SH-SY5Y (cell line): ENCODE results near the gene TAS2R60.

Source experiments
- GATA2 ChIP-seq: IDR thresholded peaks from 2 replicates; pipeline ENCODE4 v1.6.1; 2011; ENCODE audit warnings: mild to moderate bottlenecking, low read depth, low read length
- GATA3 ChIP-seq: IDR thresholded peaks from 2 replicates; pipeline ENCODE4 v1.6.1; 2011; ENCODE audit warnings: low read depth, mild to moderate bottlenecking, low read length, moderate library complexity

The TAS2R60 gene

DNA sequence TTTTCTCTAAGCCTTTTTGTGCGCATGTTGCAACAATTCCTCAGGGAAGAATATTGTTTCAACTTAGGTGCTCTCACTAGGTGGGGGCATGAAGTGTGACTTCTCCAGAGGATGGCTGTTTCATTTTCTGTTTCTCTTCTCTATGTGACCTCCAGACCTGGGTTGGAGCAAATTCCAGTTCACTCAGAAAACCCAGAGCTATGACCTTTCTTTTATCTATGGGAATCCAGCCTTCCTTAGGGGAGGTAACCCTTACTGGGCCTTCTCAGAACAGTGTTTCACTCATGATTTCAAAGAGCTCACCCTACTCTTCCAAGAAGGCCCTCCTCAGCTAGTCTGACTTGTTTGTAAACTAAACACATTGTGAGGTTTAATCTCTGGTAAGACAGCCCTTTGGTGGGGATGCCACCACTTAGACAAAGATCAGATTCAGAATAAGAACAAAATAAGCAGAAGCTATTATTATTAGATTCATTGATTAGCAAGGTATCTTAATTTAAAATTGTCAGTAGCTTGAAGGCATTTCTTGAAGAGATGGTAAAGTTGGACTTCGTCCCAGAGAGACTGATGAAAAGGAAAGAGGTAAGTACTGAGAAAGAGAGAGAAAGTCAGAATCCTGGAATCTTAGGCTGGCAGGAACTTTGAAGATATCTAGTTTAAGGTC, 16.6 kb upstream of the TAS2R60 start:
- no peak for TF ChIP-seq GATA3
- no peak for TF ChIP-seq GATA2

DNA sequence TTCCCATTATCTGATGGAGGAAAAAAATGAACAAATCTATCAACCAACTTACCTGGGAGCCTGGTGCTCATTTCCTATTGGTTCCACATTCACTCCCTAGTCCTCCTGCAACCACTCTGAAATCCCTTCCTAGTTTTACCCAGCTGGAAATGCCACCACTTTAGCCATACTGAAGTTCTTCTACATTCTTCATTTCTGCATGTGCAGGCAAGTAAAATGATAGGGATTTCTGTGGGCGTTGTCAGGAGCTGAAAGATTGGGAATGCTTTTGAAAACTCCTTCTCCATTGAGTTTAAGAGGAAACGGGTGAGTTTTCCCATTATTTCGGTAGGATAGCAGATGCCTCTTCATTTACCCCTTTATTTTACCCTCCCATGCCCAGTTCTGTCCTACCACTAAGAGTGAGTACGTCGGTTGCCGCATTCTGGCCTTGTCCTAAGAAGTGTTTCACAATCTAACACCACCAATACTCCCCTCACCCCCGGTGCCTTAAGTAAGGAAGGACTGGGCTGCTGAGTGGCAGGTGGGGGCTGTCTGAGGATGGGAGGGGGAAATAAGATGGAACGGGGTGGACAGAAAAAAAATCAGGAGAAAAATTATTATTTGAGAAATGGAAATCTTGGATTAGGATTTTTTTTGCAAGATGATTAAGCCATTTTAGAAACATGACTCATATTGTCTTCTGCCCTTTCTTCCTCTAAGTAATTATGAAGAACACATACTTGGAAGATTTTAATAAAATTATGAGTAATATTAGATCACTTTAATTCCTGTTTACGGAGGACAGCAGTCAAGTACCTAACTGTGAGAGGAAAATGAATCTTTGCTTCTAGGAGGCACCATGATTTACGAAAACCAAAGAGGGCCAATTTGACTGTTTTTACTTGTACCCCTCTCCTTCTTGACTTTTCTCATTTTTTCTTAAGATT, 13.2 kb upstream of the TAS2R60 start:
- no peak for TF ChIP-seq GATA2
- TF ChIP-seq GATA3 = no peak

GRCh38 chr7:143431109-143431508, 12.1 kb upstream of the TAS2R60 start:
- TF ChIP-seq GATA3 (no peak), GATA2 (no peak)

GRCh38 chr7:143433759-143434158, 9.5 kb upstream of the TAS2R60 start:
- TF ChIP-seq GATA3 = no peak
- no peak for TF ChIP-seq GATA2

- TF ChIP-seq GATA2 (no peak), GATA3 (no peak)
Observed at GRCh38 chr7:143434660-143435059, 8.6 kb upstream of the TAS2R60 start.

DNA sequence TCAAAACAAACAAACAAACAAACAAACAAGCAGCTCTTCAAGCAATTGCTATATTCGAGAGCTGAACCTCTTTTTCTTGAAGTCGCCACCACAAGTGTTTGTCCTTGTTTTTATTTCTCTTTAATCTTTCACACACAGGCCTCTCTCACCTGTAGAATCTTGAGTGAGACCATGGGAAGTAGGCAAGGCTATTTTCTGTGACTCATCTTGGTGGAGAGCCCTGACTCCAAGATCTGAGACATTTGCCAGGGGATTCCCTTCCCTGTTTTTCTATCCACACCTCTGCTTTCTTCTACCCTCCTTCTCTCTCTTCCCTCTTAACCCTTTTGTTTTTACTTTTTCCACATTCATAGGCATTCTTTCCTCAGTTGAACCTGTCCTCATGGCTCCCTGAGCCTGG, 8.0 kb upstream of the TAS2R60 start:
- no peak for TF ChIP-seq GATA3
- no peak for TF ChIP-seq GATA2

DNA sequence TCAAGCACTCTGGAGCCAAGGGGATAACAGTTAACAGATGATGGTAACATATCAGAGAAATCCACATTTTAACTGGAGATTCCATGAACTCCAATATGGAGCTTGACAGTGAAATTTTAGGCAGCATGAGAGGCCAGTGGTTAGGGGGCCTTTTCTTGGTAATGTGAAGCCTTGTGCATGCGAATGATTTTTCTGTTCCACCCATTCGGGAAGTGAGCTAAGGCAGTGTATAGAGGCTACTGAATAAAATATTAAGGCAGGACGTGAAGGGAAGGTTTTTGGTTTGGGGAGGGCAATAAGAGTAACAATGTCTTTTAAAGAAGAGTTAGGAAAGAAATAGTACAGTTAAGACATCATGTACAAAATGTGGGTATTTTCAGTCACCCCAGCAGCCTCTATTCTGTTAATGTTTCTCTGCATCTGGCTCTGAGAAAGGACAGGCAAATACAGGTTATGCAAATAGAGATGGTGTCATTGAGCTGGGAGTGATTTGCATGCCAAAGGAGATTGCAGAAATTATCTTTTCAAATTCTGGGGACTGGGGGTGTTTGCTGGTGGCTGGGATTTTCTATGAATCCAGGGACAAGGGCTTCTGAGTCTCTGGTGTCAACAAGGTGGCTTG, 6.8 kb upstream of the TAS2R60 start:
- no peak for TF ChIP-seq GATA2
- no peak for TF ChIP-seq GATA3

DNA sequence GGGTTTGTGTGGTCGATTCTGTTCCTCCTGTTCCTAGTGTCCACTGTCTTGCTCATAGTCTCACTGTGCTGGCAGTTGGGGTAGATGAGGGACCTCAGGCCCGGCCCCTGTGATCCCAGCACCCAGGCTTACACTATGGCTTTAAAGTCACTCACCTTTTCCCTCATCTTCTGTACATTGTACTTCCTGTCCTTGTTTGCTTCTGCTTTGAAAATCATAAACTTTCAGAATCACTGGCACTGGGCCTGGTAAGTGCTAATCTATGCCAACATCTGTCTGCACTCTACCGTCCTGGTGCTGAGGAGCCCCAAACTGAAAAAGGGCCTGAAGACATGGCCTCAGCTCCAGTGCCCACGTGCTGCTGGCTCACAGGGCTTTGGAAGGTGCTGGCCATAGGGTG, 5.7 kb upstream of the TAS2R60 start:
- TF ChIP-seq GATA3 (no peak), GATA2 (no peak)

DNA sequence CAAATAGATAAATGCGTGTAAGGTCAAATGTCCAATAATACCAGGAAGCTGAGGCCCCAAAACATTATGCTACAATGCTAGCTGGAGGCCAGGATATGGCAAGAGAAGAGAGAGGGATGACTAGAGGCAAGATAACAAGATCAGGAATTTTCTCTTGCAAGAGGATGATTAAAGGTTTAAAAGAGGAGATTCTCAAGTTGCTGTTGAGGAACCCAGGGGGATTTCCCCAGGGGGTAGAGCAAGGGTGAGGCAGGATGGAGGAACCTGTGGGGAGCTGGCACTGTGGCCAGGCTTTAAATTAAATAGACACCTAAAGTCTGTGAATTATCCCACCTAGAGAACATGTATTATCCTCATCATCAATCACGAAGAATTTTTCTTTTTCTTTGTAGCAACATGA, 3.4 kb upstream of the TAS2R60 start:
- TF ChIP-seq GATA3 (no peak), GATA2 (no peak)

DNA sequence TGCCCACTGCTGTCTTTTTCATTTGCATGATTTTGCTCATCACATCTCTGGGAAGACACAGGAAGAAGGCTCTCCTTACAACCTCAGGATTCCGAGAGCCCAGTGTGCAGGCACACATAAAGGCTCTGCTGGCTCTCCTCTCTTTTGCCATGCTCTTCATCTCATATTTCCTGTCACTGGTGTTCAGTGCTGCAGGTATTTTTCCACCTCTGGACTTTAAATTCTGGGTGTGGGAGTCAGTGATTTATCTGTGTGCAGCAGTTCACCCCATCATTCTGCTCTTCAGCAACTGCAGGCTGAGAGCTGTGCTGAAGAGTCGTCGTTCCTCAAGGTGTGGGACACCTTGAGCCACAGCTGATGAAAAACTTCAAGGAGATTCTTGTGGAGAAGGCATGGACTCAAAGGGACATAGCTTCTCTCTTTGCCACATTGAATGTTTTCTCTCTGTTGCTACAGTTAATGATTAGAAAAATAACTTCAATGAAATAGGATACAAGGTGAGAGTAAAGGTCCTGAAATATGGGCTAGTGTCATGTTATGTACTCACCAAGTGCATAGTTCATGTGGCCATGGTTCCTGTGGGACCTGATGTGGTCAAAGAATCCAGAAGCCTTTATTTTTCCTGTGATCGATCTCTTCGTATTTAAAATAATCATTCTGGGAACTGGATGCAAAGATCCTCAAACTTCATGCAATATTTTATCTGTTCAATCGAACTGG, 970 bp downstream of the TAS2R60 start:
- TF ChIP-seq GATA2 (no peak), GATA3 (no peak)

DNA sequence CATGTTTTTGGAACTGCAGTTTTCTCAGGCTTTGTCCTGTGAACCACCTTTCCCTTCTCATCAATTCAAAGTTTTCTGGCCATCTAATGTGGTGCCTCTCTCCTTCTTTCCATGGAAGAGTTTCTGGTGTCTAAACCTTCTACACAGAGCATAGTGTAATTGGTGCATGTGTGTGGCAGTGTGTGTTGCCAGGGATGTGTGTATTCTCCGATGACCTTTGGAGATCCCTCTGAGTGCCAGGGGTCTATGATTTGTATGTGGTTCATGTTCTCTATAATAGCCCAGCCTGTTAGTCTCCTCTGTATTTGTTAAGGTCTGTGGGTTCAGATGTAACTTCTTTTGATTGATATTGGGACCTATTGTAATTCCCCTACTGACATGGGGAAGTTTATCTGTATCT, 1.5 kb downstream of the TAS2R60 start:
- TF ChIP-seq GATA2 = no peak
- no peak for TF ChIP-seq GATA3

GRCh38 chr7:143447466-143447865, 4.2 kb downstream of the TAS2R60 start:
- no peak for TF ChIP-seq GATA3
- no peak for TF ChIP-seq GATA2

DNA sequence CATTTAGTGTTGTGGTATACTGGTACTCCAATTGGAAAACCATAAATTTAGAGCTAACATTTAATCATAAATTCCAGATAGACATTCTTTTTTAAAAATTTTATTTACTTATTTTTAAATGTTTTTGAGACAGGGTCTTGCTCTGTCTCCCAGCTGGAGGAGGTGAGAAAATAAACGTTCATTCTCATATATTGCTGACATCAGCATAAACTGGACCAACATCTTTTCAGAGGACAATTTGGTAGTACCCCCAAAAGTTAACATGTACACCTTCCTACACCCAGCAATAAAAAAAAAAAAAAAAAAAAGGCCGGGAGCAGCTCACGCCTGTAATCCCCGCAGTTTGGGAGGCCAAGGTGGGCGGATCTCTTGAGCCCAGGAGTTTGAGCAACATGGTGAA, 5.2 kb downstream of the TAS2R60 start:
- TF ChIP-seq GATA2 = no peak
- no peak for TF ChIP-seq GATA3

- TF ChIP-seq GATA2 (no peak), GATA3 (no peak)
Observed at GRCh38 chr7:143449793-143450192, 6.5 kb downstream of the TAS2R60 start.

DNA sequence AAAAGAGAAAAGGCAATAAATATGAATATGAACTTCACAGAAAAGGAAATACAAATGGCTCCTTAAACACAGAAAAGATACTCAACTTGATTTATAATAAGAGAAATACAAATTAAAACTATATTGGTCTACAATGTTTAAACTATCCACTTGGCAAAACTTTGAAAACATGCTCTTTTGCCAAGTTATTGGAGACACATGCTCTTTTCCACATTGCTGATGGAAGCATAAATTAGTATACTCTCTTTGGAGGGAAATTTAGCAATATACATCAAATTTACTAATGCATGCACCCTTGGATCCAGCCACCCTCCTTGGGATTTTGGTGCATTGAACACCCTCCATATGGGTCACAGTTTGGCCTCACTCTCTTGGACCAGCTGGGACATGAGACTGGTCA, 7.9 kb downstream of the TAS2R60 start:
- TF ChIP-seq GATA3 (no peak), GATA2 (no peak)
